OCI-LY7 (cell line): ENCODE results near the gene FBXW8.

ENCODE experiments used
- EZH2phosphoT487 ChIP-seq: fragments of 200-600 bp; sonication (generic); IDR thresholded peaks from 2 replicates; pipeline ENCODE4 v1.6.1; 2018; ENCODE audit warnings: low read depth, borderline replicate concordance, mild to moderate bottlenecking, mixed run types, antibody characterized with exemption, low read length, moderate library complexity, mixed read lengths
- TF ChIP-seq, protein P1 (sequence below): fragments of 200-600 bp; sonication (generic); conservative IDR thresholded peaks from 2 replicates; pipeline ENCODE4 v1.5.1; 2014; ENCODE audit warnings: mild to moderate bottlenecking, antibody characterized with exemption, low read length, moderate library complexity, mixed read lengths

DNA sequence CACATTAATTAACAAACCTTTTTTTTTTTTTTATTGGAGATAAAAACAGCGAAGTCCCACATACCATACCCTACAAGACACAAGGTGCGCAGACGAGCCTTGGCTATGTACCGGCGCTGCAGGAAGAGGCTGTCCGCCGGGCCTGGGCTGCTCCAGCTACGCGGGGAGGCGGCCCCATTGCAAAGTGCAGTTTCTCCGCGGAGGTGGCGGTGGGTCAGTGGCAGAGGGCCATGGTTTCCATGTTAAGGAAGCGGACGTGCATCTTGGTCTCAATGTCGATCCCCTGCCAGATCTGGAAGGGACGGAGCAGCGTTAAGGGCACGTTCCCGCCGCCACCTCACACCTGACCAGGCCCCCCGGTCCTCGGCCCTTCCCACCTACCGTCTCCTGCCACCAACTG is 128.2 kb downstream of the FBXW8 start:
- TF ChIP-seq, protein P1, sequence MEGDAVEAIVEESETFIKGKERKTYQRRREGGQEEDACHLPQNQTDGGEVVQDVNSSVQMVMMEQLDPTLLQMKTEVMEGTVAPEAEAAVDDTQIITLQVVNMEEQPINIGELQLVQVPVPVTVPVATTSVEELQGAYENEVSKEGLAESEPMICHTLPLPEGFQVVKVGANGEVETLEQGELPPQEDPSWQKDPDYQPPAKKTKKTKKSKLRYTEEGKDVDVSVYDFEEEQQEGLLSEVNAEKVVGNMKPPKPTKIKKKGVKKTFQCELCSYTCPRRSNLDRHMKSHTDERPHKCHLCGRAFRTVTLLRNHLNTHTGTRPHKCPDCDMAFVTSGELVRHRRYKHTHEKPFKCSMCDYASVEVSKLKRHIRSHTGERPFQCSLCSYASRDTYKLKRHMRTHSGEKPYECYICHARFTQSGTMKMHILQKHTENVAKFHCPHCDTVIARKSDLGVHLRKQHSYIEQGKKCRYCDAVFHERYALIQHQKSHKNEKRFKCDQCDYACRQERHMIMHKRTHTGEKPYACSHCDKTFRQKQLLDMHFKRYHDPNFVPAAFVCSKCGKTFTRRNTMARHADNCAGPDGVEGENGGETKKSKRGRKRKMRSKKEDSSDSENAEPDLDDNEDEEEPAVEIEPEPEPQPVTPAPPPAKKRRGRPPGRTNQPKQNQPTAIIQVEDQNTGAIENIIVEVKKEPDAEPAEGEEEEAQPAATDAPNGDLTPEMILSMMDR, result no peak
- TF ChIP-seq EZH2phosphoT487, result no peak
